ENCODE measurements around the gene ACSF3.
"Not testable (repeated sequence)": the region's sequence is repeated elsewhere in the genome, so short reads cannot be mapped to it uniquely, and the experiment has no call there.

Gene ACSF3

GRCh38 chr16:89175280-89176146 is 81.9 kb downstream of the ACSF3 start:
- no peak for DNase-seq (ENCODE audit: low spot score)

GRCh38 chr16:89176147-89176690 is 82.6 kb downstream of the ACSF3 start:
- DNase-seq (ENCODE audit: low spot score): no peak

- DNase-seq (ENCODE audit: low spot score): no peak
These were observed 83.1 kb downstream of the ACSF3 start for GRCh38 chr16:89176717-89177116.

GRCh38 chr16:89177501-89177900 is 83.8 kb downstream of the ACSF3 start:
- no peak for DNase-seq (ENCODE audit: low spot score)

- DNase-seq (ENCODE audit: low spot score): no peak
These were observed 84.9 kb downstream of the ACSF3 start for GRCh38 chr16:89178453-89179147.

GRCh38 chr16:89179148-89179484 is 85.5 kb downstream of the ACSF3 start:
- DNase-seq (ENCODE audit: low spot score): no peak

- DNase-seq (ENCODE audit: low spot score): no peak
These were observed 86.1 kb downstream of the ACSF3 start for GRCh38 chr16:89179656-89180315.

GRCh38 chr16:89183463-89183862 is 89.8 kb downstream of the ACSF3 start:
- DNase-seq (ENCODE audit: low spot score): no peak

- no peak for DNase-seq (ENCODE audit: low spot score)
These were observed 90.5 kb downstream of the ACSF3 start for GRCh38 chr16:89183975-89184676.

- no peak for DNase-seq (ENCODE audit: low spot score)
These were observed 91.0 kb downstream of the ACSF3 start for GRCh38 chr16:89184677-89184932.

GRCh38 chr16:89184933-89185794 is 91.5 kb downstream of the ACSF3 start:
- DNase-seq (ENCODE audit: low spot score): no peak

GRCh38 chr16:89185887-89186592 is 92.4 kb downstream of the ACSF3 start:
- not testable (repeated sequence) for DNase-seq (ENCODE audit: low spot score)

- not testable (repeated sequence) for DNase-seq (ENCODE audit: low spot score)
These were observed 93.0 kb downstream of the ACSF3 start for GRCh38 chr16:89186593-89187031.

- DNase-seq (ENCODE audit: low spot score): no peak
These were observed 93.5 kb downstream of the ACSF3 start for GRCh38 chr16:89187032-89187769.

- no peak for DNase-seq (ENCODE audit: low spot score)
These were observed 94.2 kb downstream of the ACSF3 start for GRCh38 chr16:89187770-89188392.

GRCh38 chr16:89188471-89189357 is 95.1 kb downstream of the ACSF3 start:
- DNase-seq (ENCODE audit: low spot score): not testable (repeated sequence)

GRCh38 chr16:89189358-89190025 is 95.8 kb downstream of the ACSF3 start:
- DNase-seq (ENCODE audit: low spot score): no peak
